ENCODE data around the gene SEC61B. TPM values are rescaled to one million over a fixed set of nuclear protein-coding genes. Genes with fewer than 3 reads are reported as not detected.

SEC61B gene
- total RNA-seq, 1 donor from 2014 or later: 131 TPM

DNA sequence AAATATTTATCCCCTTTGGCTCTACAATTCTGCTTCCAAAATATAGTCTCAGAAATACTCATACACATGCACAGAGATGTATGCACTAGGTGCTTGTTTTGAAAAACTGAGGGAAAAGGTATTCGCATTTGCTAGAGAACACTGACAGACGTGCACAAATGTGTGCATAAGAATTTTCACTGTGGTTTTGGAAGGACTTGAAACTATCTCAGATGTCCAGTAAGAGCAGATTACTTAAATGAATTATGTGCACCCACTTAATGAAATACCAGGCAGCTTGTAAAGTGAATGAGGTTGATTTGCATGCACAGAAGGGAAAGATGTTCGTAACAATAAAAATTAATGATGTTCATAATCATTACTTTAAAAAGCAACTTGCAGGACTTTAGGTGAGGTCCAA lies 48.4 kb downstream of the SEC61B start:
- no peaks in the 10 kb centered on the region for H3K27me3 Mint-ChIP-seq (ENCODE audit: unreplicated experiment)
- H3K9me3 Mint-ChIP-seq (ENCODE audit: unreplicated experiment): peaks cover 3% of the 10 kb centered on the region
- TF ChIP-seq, protein P1, sequence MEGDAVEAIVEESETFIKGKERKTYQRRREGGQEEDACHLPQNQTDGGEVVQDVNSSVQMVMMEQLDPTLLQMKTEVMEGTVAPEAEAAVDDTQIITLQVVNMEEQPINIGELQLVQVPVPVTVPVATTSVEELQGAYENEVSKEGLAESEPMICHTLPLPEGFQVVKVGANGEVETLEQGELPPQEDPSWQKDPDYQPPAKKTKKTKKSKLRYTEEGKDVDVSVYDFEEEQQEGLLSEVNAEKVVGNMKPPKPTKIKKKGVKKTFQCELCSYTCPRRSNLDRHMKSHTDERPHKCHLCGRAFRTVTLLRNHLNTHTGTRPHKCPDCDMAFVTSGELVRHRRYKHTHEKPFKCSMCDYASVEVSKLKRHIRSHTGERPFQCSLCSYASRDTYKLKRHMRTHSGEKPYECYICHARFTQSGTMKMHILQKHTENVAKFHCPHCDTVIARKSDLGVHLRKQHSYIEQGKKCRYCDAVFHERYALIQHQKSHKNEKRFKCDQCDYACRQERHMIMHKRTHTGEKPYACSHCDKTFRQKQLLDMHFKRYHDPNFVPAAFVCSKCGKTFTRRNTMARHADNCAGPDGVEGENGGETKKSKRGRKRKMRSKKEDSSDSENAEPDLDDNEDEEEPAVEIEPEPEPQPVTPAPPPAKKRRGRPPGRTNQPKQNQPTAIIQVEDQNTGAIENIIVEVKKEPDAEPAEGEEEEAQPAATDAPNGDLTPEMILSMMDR (IDR thresholded peaks at IDR 0.05; ENCODE audit: partially characterized antibody, unreplicated experiment): no peak
- H3K4me1 Mint-ChIP-seq (ENCODE audit: low read depth, unreplicated experiment): peaks cover 3% of the 10 kb centered on the region
- no peaks in the 10 kb centered on the region for H3K36me3 Mint-ChIP-seq (ENCODE audit: unreplicated experiment)
- H3K27ac Mint-ChIP-seq (ENCODE audit: unreplicated experiment): no peak overlapping the region
- no peak overlapping the region for H3K4me3 Mint-ChIP-seq (ENCODE audit: unreplicated experiment)
- DNase-seq: no peak

DNA sequence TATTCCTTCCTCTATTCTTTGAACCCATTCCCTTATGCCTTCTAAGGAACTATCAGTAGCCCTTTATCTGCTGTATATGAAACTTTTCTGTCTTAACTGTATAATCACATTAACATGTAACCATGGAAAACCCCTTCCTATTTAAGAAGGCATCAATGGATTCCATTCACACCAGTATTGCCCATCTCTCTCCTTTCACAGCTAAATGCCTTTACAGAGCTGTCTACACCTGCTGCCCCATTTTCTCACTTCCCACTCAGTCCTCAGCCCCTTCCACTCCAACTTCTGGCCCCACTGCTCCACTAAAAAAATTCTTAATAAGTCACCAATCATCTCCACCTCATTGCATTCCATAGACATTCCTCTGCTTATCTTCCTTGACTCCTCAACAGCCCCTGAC lies 50.8 kb downstream of the SEC61B start:
- H3K36me3 Mint-ChIP-seq (ENCODE audit: unreplicated experiment): no peaks in the 10 kb centered on the region
- TF ChIP-seq, protein P1 (IDR thresholded peaks at IDR 0.05; ENCODE audit: partially characterized antibody, unreplicated experiment): no peak
- no peak for DNase-seq

DNA sequence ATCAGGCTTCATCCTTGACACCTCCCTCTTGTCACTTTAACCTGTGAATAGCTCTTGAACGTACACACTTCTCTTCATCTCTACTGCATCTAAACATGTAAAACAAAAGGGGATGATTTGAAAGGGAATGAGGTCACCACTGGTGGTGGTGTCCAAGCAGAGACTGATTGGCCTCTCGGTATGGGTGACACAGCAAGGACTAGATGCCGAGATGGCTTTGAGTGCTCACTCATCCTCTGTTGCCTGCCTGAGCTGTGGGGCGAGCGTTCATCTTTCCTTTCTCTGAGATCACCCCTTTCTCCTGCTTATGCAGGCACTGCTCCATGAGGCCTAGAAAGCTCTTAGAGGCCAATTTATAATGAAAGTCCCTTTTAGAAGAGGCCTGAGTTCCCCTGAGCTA lies 51.9 kb downstream of the SEC61B start:
- Mint-ChIP-seq H3K27ac (ENCODE audit: unreplicated experiment) (no peak overlapping the region), H3K9me3 (ENCODE audit: unreplicated experiment) (no peaks in the 10 kb centered on the region), H3K4me1 (ENCODE audit: low read depth, unreplicated experiment) (peaks cover 3% of the 10 kb centered on the region), H3K36me3 (ENCODE audit: unreplicated experiment) (no peaks in the 10 kb centered on the region), H3K27me3 (ENCODE audit: unreplicated experiment) (peaks cover 1% of the 10 kb centered on the region), H3K4me3 (ENCODE audit: unreplicated experiment) (no peak overlapping the region)
- TF ChIP-seq, protein P1 (IDR thresholded peaks at IDR 0.05; ENCODE audit: partially characterized antibody, unreplicated experiment): no peak
- DNase-seq: no peak

More for the DNA sequence above, 50.8 kb downstream of the SEC61B start:
- Mint-ChIP-seq H3K27ac (ENCODE audit: unreplicated experiment) (no peak overlapping the region), H3K4me1 (ENCODE audit: low read depth, unreplicated experiment) (peaks cover 3% of the 10 kb centered on the region), H3K9me3 (ENCODE audit: unreplicated experiment) (no peaks in the 10 kb centered on the region), H3K27me3 (ENCODE audit: unreplicated experiment) (peaks cover 1% of the 10 kb centered on the region), H3K4me3 (ENCODE audit: unreplicated experiment) (no peak overlapping the region)

DNA sequence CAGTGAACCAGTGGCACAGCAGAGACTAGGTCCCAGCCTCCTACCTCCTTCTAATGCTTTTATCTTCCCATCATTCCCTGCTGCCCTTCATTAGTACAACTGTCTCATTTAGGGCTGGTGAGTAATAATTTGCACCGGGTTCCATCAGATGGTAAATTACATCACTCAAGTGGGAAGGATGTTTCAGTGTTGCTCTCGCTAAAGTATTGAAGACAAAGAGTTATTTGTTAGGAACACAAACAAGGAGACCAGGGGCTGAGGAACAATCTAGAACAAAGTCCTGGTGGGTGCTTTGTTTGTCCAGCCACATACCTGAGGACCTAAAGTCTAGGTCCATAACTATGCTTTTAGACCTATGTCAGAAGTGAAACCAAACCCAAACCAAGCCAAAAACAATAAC lies 52.4 kb downstream of the SEC61B start:
- no peak overlapping the region for H3K4me3 Mint-ChIP-seq (ENCODE audit: unreplicated experiment)
- H3K4me1 Mint-ChIP-seq (ENCODE audit: low read depth, unreplicated experiment): peaks cover 3% of the 10 kb centered on the region
- no peak for DNase-seq
- TF ChIP-seq, protein P1 (IDR thresholded peaks at IDR 0.05; ENCODE audit: partially characterized antibody, unreplicated experiment): no peak
- H3K27ac Mint-ChIP-seq (ENCODE audit: unreplicated experiment): no peak overlapping the region
- H3K9me3 Mint-ChIP-seq (ENCODE audit: unreplicated experiment): no peaks in the 10 kb centered on the region
- no peaks in the 10 kb centered on the region for H3K36me3 Mint-ChIP-seq (ENCODE audit: unreplicated experiment)
- peaks cover 1% of the 10 kb centered on the region for H3K27me3 Mint-ChIP-seq (ENCODE audit: unreplicated experiment)

Other genes starting within 250 kb of the SEC61B start
- gene TGFBR1, start 117.2 kb upstream of the SEC61B start, total RNA-seq (ENCODE audit: unreplicated experiment): 207 TPM
- 19.0 TPM for gene ALG2, start 340 bp upstream of the SEC61B start, total RNA-seq (ENCODE audit: unreplicated experiment)

Data from glutamatergic neuron (in vitro differentiated cells).